Activated T-helper 2 cell treated with anti-CD3 and anti-CD28 coated beads, Interferon-gamma antibody, Interleukin-2, Interleukin-4, amounts not matched to agents 10 μg/mL and 5 μg/mL and 100 μg/mL, durations not matched to agents 14 hours and 24 hours and 36 hours (primary cell): ENCODE results near the gene STAP2. TPM values are rescaled to one million over a fixed set of nuclear protein-coding genes. Genes with fewer than 3 reads are reported as not detected.
"Not testable (repeated sequence)": the region's sequence is repeated elsewhere in the genome, so short reads cannot be mapped to it uniquely, and the experiment has no call there.

Source experiments
- DNase-seq: peaks from one replicate; pipeline ENCODE4 v3.0.0; 2021; ENCODE audit warnings: low spot score
- H3K27ac Mint-ChIP-seq: one replicate; pipeline ENCODE4 v1.8.0; 2021; ENCODE audit warnings: mixed read lengths
- H3K27me3 Mint-ChIP-seq: one replicate; pipeline ENCODE4 v1.8.0; 2021; ENCODE audit warnings: low read depth, mixed read lengths
- H3K36me3 Mint-ChIP-seq: one replicate; pipeline ENCODE4 v1.8.0; 2021; ENCODE audit warnings: low read depth, mixed read lengths
- H3K4me1 Mint-ChIP-seq: one replicate; pipeline ENCODE4 v1.8.0; 2021; ENCODE audit warnings: low read depth, mixed read lengths
- H3K4me3 Mint-ChIP-seq: one replicate; pipeline ENCODE4 v1.8.0; 2021; ENCODE audit warnings: low read depth, mild to moderate bottlenecking, moderate library complexity, mixed read lengths
- H3K9me3 Mint-ChIP-seq: one replicate; pipeline ENCODE4 v1.8.0; 2021; ENCODE audit warnings: mixed read lengths
- intact Hi-C: fragments of 100-400 bp; cut with micrococcal nuclease; formaldehyde crosslinking; loops from one replicate; pipeline ENCODE4 v1.15.1; 2023
- total RNA-seq: library from RNA; stranded (reverse); gene quantifications from 2 replicates; pipeline ENCODE4 v1.2.3, GENCODE V29; 2022

Gene STAP2
- total RNA-seq, 1 donor from 2014 or later: 17.1 TPM

DNA sequence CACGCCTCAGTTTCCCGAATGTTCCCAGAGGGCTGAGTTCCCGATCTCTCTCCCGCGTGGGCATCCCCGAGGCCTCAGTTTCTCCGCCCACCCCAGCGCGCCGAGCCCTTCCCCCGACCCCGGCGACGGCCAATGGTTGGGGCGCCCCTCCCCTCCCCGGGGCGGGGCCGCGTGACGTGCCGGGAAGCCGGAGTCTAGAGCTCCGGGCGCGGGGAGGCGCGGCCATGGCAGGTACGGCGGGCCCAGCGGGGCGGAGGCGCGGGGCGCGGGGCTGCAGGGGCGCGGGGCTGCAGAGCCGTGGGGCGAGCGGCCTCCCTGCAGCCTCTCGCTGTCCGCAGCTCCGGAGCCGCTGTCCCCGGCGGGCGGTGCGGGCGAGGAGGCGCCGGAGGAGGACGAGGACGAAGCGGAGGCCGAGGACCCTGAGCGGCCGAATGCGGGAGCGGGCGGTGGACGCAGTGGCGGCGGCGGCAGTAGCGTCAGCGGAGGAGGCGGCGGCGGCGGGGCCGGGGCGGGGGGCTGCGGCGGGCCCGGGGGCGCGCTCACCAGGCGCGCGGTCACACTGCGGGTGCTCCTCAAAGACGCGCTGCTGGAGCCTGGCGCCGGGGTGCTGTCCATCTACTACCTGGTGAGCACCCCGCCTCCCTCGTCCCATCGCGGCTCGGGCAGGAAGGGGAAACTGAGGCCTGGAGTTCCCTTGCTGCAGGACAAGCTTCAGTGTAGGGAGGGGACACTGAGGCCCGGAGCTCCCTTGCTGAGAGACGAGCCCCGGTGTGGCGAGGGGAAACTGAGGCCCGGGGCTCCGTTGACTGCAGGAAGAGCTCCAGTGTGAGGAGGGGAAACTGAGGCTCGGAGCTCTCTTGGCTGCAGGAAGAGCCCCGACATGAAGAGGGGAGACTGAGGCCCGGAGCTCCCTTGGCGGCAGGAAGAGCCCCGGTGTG is 5.0 kb upstream of the STAP2 start, which contains the start of gene MPND:
TSS of gene MPND (plus strand) at position 193 of the 938 bp plus-strand sequence. CDS start at position 225, 32 bp downstream.
- H3K4me3 Mint-ChIP-seq: peak within 1 kb of the TSS; percentile 92
- intact Hi-C loops: loop anchor here (1.0 to 2.0 kb wide), 3 partner anchors 15 to 57 kb away; partner anchors contain the start of gene SH3GL1
- H3K4me1 Mint-ChIP-seq: peaks cover 8% of the 10 kb centered on the region
- H3K27me3 Mint-ChIP-seq: no peaks in the 10 kb centered on the region
- peak; percentile 92 for DNase-seq
- H3K9me3 Mint-ChIP-seq: no peaks in the 10 kb centered on the region
- peaks cover 13% of the 10 kb centered on the region for H3K36me3 Mint-ChIP-seq
- peak within 1 kb of the TSS; percentile 91 for H3K27ac Mint-ChIP-seq

DNA sequence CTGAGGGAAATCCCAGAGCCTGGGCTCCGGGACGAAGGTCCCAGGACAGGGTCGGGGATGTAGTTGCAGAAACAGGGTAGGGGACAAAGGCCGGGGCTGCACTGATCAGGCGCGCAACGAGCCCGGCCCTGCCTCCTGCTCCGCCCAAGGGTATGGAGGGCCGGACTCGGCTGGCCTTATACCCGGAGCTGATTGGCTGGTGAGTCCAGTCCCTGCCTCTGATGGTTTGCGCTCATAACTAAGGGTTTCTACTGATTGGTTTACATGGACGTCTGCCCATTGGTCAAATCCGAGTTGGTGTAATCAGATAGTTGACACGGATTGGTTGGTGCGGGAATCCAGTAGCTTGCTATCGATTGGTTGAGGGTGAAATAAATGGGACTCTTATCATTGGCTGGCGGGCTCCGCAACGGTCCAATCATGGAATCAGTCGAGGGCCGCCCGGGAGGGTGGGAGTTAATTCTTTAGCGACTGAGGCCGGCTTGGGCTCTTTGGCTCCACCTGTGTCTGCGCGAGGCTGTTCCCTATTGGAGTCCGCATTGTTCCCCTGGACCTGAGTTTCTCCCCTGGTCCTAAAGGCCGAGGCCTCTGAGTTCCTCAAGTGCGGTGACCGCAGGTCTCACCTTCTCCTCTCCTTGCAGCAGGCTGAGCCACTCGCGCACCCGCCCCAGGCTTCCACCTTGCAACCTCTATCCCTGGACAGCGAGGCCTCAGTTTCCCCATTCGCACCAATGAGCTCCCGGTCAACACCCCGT is 4.2 kb upstream of the STAP2 start:
- H3K27me3 Mint-ChIP-seq: no peaks in the 10 kb centered on the region
- H3K36me3 Mint-ChIP-seq: peaks cover 13% of the 10 kb centered on the region
- intact Hi-C loops: loop anchor here (1.0 to 2.0 kb wide), 3 partner anchors 14 to 58 kb away; partner anchors contain the start of gene SH3GL1
- peak overlapping the region; percentile 92 for H3K4me3 Mint-ChIP-seq
- H3K4me1 Mint-ChIP-seq: peaks cover 15% of the 10 kb centered on the region
- DNase-seq: peak; percentile 95
- H3K27ac Mint-ChIP-seq: peak overlapping the region; percentile 91
- no peaks in the 10 kb centered on the region for H3K9me3 Mint-ChIP-seq

DNA sequence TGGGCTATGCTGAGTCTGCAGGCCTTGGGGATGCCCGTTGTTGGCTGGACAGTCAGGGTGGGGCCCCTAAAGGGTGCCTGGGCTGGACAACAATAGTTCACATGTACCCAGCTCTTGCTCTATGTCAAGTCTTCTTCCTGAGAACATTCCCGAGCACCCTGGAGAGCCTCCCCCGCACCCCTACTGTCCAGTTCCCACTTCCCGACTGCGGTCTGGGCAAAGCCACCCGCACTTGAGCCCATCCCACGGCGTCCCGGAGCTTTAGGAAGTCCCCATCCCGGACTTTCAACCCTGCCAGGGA is 3.6 kb upstream of the STAP2 start:
- H3K27me3 Mint-ChIP-seq: no peaks in the 10 kb centered on the region
- peak overlapping the region; percentile 91 for H3K27ac Mint-ChIP-seq
- no peak for DNase-seq
- peak overlapping the region; percentile 92 for H3K4me3 Mint-ChIP-seq
- peaks cover 16% of the 10 kb centered on the region for H3K4me1 Mint-ChIP-seq
- intact Hi-C loops: loop anchor here (2.0 kb wide), 1 partner anchor 27 kb away; no protein-coding TSS in a partner anchor
- H3K9me3 Mint-ChIP-seq: no peaks in the 10 kb centered on the region
- peaks cover 10% of the 10 kb centered on the region for H3K36me3 Mint-ChIP-seq

DNA sequence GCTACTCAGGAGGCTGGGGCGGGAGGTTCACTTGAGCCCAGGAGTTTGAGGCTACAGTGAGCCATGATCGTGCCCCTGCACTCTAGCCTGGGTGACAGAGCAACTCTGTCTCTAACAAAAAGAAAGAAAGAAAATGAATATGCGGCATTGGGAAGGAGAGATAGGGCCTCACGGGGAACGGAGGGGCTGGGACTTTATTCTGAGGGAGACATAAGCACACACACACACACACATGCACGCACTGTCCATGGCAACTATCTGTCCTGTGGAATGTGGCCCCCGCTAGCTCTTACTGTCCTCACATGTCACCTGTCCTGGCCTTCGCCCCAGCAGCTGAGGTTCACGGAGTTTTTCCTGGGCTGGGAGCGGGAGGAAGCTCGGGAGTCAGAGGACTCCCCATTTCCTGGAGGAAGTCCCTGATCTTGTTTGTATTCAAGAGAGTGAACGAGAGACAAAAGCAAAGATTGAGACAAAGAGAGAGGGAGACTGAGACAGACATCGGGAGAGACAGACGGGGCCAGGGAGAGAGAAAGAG is 654 bp downstream of the STAP2 start:
- H3K9me3 Mint-ChIP-seq: peaks cover 7% of the 10 kb centered on the region
- H3K27me3 Mint-ChIP-seq: no peaks in the 10 kb centered on the region
- H3K27ac Mint-ChIP-seq: peak overlapping the region; percentile 93
- peaks cover 16% of the 10 kb centered on the region for H3K4me1 Mint-ChIP-seq
- peak overlapping the region; percentile 89 for H3K4me3 Mint-ChIP-seq
- intact Hi-C loops: no loop called here
- peaks cover 13% of the 10 kb centered on the region for H3K36me3 Mint-ChIP-seq
- DNase-seq: peak; percentile 18

DNA sequence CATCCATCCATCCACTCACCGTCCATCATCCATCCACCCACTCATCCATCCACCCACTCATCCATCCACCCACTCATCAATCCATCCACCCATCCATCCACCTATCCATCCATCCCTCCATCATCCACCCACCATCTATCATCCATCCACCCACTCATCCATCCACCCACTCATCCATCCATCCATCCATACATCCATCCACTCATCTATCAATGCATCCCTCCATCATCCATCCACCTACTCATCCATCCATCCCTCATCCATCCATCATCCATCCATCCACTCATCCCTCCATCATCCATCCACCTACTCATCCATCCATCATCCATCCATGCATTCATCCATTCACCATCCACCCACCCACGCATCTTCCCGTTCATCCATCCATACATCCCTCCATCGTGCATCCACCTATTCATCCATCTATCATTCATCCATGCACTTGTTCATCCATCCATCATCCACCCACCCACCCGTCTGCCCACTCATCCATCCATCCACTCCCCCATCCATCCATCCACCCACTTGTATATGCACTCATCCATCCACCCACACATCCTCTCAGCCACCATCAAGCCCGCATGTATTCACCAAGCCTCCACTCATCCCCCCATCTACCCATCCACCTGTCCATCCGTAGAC is 3.6 kb downstream of the STAP2 start:
- Mint-ChIP-seq H3K27me3 (no peaks in the 10 kb centered on the region), H3K27ac (no peak overlapping the region), H3K9me3 (peaks cover 7% of the 10 kb centered on the region), H3K4me1 (peaks cover 11% of the 10 kb centered on the region), H3K4me3 (no peak overlapping the region), H3K36me3 (peaks cover 15% of the 10 kb centered on the region)
- intact Hi-C loops: no loop called here
- no peak for DNase-seq

DNA sequence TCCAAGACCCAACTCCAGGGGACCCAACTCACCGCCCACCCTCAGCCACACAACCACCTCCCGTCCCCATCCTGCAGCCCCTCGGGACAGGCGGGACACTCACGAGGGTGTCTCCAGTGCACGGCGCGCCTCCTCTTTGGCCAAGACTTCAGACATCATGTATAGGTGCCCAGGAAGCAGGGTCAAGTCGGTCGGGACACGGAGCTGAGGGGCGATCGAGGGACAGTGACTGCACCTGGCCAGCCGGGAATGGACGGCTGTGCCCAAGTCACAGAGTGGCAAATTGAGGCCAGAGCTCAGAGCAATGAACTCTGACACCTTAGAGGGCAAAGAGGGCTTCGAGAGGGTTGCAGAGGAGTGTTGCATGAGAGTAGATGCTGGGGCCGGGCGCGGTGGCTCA is 8.8 kb downstream of the STAP2 start:
- H3K9me3 Mint-ChIP-seq: no peaks in the 10 kb centered on the region
- no peak overlapping the region for H3K27ac Mint-ChIP-seq
- H3K4me1 Mint-ChIP-seq: peaks cover 17% of the 10 kb centered on the region
- intact Hi-C loops: loop anchor here (10.0 kb wide), 1 partner anchor 145 kb away; the partner anchor contains the start of gene HDGFL2
- DNase-seq: no peak
- H3K4me3 Mint-ChIP-seq: peak overlapping the region; percentile 17
- peaks cover 3% of the 10 kb centered on the region for H3K27me3 Mint-ChIP-seq
- peaks cover 8% of the 10 kb centered on the region for H3K36me3 Mint-ChIP-seq

DNA sequence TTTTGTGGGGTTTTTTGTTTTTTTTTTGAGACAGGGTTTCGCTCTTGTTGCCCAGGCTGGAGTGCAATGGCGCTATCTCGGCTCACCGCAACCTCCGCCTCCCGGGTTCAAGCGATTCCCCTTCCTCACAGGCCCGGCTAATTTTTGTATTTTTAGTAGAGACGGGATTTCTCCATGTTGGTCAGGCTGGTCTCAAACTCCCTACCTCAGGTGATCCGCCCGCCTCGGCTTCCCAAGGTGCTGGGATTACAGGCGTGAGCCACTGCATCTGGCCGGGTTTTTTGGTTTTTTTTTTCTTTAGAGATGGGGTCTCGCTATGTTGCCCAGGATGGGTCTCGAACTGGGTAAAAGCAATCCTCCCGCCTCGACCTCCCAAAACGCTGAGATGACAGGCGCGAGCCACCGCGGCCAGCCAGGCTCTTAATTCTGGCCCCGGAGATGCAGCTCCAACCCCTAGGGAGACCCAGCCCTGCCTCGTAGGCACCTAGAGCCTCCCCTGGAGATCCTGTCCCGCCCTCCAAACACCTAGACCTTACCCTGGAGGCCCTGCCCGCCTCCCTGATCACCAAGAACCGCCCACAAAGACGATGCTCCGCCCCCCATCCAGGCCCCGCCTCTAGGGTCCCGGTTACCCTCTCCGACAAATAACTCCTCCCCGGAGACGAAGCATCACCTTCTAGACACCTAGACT is 9.5 kb downstream of the STAP2 start:
- intact Hi-C loops: loop anchor here (1.0 to 10.0 kb wide), 2 partner anchors 14 to 146 kb away; partner anchors contain the start of genes HDGFL2 and MPND
- Mint-ChIP-seq H3K4me1 (peaks cover 17% of the 10 kb centered on the region), H3K4me3 (peak overlapping the region; percentile 83), H3K27ac (peak overlapping the region; percentile 76)
- not testable (repeated sequence) for H3K9me3 Mint-ChIP-seq, H3K36me3 Mint-ChIP-seq, DNase-seq, H3K27me3 Mint-ChIP-seq

DNA sequence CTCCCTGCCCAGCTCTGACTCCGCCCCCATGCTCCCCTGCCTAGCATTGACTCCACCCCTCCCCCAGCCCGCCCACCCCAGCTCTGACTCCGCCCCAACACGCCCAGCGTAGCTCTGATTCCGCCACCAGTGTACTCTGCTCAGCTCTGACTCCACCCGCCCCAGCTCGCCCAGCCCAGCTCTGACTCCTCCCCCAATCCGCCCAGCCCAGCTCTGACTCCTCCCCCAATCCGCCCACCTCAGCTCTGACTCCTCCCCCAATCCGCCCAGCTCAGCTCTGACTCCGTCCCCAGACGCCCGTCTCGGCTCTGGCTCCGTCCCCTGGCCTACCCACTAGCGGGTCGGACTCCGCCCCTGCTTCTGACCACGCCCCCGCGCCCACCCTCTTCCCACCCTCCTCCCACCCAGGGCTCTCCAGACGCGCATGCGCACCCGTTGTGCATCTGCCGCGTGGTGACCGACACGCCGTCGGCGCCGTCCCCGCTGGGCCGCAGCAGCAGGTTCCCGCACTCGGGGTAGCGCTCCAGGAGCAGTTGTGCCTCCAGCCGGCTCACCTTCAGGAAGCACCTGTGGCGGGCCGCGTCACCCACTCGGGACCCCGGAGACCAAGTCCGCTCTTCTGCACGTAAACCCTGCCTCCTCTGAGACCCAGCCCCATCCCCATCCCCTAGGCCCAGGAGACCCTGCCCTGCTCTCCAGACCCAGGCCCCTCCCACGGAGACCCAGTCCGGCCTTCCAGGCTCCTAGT is 10.2 kb downstream of the STAP2 start:
- Mint-ChIP-seq H3K36me3 (peaks cover 3% of the 10 kb centered on the region), H3K27me3 (peaks cover 3% of the 10 kb centered on the region), H3K4me1 (peaks cover 17% of the 10 kb centered on the region), H3K27ac (peak overlapping the region; percentile 76), H3K9me3 (no peaks in the 10 kb centered on the region), H3K4me3 (peak overlapping the region; percentile 83)
- DNase-seq: peak; percentile 85
- intact Hi-C loops: loop anchor here (1.0 to 10.0 kb wide), 2 partner anchors 15 to 146 kb away; partner anchors contain the start of genes HDGFL2 and MPND

DNA sequence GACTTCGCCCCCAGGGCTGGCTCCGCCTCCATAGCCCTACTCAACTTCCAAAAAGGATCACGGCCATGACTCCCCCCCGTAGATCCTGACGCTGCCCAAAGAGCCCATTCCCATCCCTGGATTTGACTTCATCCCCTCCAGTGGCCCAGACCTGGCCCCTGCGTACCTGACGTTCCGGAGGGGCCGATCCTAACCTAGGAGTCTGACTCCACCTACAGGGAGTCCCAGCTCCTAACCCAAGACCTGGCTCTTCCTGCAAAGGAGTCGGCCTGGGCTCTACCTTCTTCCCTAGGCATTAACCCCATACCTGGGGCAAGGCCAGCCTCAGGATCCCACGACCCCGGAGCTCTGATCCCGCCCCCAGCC is 10.8 kb downstream of the STAP2 start:
- peak; percentile 25 for DNase-seq
- H3K27ac Mint-ChIP-seq: no peak overlapping the region
- H3K27me3 Mint-ChIP-seq: peaks cover 3% of the 10 kb centered on the region
- H3K9me3 Mint-ChIP-seq: no peaks in the 10 kb centered on the region
- intact Hi-C loops: loop anchor here (1.0 to 10.0 kb wide), 2 partner anchors 15 to 147 kb away; partner anchors contain the start of genes HDGFL2 and MPND
- H3K4me3 Mint-ChIP-seq: peak overlapping the region; percentile 83
- peaks cover 3% of the 10 kb centered on the region for H3K36me3 Mint-ChIP-seq
- H3K4me1 Mint-ChIP-seq: peaks cover 17% of the 10 kb centered on the region

DNA sequence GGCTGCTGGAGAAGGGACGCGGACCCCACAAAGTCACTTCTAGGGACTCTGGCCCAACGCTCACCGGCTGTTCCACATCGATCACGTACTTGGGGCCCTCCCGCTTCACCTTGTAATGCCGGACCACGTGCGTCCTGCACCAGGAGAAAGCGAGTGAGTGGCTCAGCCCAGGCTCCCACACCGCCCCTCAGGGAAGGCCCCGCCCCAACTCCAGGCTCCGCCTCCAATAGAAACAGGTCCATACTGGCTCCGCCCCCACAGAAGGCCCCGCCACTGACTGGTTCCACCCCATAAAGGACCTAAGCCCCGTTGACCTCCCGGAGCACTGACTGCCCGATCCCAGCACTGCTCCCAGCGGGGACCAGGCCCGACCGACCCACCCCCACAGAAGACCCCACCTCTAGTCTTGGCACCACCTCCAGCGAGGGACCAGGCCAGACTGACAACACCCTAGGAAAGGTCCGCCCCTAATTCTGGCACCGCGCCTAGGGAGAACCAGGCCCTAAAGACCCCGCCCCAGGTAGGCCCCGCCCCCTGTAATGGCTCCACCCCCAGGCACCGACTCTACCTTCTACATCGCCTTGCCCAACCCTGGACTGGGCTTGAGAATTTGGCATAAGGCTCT is 11.3 kb downstream of the STAP2 start:
- Mint-ChIP-seq H3K9me3 (no peaks in the 10 kb centered on the region), H3K27me3 (peaks cover 3% of the 10 kb centered on the region), H3K27ac (peak overlapping the region; percentile 38), H3K4me1 (peaks cover 17% of the 10 kb centered on the region), H3K4me3 (peak overlapping the region; percentile 83), H3K36me3 (peaks cover 3% of the 10 kb centered on the region)
- peak; percentile 66 for DNase-seq
- intact Hi-C loops: loop anchor here (10.0 kb wide), 1 partner anchor 147 kb away; the partner anchor contains the start of gene HDGFL2

DNA sequence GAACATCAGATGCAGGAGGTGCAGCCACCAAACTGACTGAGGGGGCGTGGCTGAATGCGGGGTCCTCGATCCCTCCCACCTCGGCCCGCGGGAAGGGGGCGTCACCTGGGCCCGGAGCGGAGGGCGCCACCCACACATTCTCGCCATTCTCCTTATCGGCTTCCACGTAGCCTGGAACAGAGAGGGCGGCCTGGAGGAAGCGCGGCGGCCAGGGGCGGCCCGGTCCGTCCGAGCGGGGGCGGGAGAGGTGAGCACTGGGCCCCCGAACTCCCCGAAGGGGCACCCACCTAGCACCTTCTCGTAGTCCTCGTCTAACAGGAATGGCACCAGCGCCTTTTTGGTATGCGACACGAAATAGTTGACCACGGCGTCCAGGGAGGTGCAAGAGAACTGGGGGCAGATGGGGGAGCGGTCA is 11.8 kb downstream of the STAP2 start:
- peaks cover 3% of the 10 kb centered on the region for H3K27me3 Mint-ChIP-seq
- H3K4me1 Mint-ChIP-seq: peaks cover 17% of the 10 kb centered on the region
- intact Hi-C loops: loop anchor here (10.0 kb wide), 1 partner anchor 148 kb away; the partner anchor contains the start of gene HDGFL2
- H3K27ac Mint-ChIP-seq: no peak overlapping the region
- H3K36me3 Mint-ChIP-seq: peaks cover 3% of the 10 kb centered on the region
- H3K9me3 Mint-ChIP-seq: peaks cover under 1% of the 10 kb centered on the region
- no peak for DNase-seq
- peak overlapping the region; percentile 83 for H3K4me3 Mint-ChIP-seq
